GM19043 (cell line): ENCODE results near the gene SMAD2.
A peak's percentile ranks its signal among the peaks of the same experiment; 100 is the strongest.
"Not testable (repeated sequence)": the region's sequence is repeated elsewhere in the genome, so short reads cannot be mapped to it uniquely, and the experiment has no call there.

Experiments used
- ATAC-seq: cut with Tn5 transposase; IDR thresholded peaks from one replicate; pipeline ENCODE4 v1.9.1; 2021; ENCODE audit warnings: low read depth; ENCODE audit not compliant: unreplicated experiment

The SMAD2 gene

DNA sequence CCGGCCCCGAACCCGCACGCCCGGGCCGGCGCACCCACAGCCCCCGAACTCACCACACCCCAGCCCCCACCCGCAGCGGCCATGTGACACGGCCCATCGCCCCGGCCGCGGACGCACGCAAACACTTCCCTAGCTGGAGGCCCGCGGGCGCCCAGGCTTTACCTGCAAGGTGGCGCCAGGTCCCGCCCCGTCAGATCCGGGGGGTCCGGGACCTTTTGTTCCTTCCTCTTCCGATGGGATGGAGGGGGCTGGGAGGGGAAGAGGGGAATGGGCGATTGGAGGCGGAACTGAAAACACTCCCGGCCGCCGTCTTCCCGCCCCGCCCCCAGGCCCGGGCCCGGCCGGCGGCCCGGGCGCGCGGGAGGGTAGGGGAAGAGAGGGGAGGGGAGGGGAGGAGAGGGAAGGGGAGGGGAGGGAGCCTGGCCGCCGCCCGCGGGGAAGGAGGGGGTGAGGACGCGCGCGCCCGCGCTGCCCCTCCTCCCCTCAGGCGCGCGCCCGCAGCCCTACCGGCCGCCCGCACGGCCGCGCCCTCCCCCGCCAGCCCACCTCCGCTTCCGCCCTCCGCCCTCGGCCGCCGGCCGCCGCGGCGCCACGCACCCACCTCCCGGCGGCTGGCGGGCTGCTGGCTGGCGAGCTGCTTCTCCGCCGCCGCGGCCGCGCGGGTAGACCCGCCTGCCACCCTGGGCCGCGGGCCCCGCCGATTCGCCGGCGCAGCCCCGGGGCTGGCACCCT is at the start of gene SMAD2:
Gene SMAD2, minus strand, starts transcription at position 461 of the 732 bp plus-strand sequence. CDS start 33,903 bp downstream, outside the sequence.
- peak; percentile 52 for ATAC-seq

DNA sequence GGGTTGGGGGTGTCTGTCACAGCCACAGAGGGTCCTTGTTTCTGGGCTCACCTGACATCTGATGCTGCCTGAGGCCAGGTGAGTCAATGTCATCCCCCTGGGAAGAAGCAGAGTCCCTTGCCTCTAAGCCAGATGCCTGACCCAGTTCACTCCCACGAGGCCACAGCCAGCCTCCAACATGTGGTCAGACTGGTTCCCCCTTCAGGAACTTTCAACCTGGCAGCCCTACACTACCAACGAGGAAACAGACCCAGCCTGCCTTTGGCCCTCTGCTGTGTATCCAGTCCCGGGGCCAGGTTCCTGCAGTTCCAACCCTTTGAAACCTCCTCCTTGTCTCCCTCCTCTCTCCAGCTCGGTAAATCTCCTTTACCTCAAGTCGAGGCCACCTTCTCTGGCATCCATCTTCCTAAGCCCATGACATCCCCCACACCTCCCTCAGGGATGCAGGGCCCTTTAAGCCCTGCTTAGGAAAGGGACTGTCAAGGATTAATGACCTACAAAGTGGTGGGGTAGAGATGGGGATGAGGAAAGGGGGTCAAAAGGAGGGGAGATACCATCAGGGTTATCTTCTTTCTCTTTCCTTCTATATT is 49.2 kb upstream of the SMAD2 start:
- no peak for ATAC-seq

DNA sequence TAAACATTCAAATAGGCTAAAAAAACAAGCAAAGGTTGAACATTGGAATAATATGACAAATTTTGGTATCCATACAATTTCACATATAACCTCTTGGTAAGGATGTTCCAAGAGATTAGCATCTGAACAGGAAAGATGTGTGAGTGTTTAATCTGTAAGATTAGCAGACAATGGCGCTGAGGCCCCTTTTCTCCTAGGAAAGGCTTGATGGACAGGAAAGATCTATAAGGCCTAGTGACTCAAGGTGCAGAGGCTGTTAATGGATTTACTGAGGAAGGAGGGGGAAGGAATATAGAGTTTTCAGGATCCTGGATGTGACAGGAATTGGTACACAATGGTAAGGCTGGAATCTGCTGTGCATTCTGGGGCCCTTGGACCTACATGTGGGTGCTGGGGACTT is 48.1 kb upstream of the SMAD2 start:
- ATAC-seq = no peak

DNA sequence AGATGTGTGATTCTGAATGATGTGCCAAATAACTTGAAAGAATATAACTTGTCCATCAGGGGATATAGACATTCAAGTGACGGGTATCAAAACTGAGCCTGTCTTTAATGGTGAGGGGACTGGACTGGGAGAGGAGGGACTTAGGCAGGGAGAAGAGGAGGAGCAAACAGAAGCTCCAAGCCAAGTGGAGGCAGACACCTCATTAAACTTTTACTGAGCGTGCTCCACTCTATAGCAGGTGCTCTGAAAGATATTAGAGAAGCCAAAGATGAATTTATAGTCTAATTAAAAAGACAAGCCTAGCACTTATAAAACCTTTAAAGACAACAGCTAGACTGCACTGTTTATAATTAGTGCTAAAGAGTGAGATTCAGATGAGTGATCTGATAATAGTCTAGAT is 47.7 kb upstream of the SMAD2 start:
- no peak for ATAC-seq

DNA sequence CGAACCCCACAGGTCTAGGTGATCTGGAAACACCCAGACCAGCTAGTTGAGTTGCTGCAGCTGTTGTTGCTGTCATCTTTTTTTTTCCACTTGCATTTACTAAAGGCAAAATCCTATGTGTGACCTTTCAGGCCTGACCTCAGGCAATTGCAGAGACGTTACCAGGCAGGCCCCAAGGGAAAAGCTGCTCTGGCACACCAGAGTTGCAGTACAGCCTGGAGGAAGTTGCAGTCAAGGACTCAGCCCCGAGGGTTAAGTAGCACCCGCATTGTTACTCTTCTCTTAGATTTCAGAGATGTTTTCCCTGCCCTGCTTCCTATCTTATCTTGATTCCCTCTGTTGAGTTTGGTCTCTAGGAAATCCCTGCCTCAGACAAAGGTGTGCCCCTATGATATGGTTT is 45.2 kb upstream of the SMAD2 start:
- no peak for ATAC-seq

DNA sequence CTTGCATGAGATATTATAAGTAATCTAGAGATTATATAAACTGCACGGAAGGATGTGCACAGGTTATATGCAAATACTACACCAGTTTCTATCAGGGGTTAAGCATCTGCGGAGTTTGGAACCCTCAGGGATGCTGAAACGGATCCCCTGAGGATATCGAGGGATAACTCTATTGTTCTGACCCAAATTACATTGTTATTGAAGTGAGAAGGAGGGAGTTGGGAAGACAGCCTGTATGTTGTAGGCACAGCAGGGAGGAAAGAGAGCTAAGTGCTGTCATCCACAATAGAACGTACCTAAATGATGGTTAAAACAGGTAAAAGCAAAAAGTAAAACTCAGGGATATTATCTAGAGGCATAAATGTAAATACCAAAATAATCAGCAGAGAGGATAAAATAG is 44.6 kb upstream of the SMAD2 start:
- no peak for ATAC-seq

DNA sequence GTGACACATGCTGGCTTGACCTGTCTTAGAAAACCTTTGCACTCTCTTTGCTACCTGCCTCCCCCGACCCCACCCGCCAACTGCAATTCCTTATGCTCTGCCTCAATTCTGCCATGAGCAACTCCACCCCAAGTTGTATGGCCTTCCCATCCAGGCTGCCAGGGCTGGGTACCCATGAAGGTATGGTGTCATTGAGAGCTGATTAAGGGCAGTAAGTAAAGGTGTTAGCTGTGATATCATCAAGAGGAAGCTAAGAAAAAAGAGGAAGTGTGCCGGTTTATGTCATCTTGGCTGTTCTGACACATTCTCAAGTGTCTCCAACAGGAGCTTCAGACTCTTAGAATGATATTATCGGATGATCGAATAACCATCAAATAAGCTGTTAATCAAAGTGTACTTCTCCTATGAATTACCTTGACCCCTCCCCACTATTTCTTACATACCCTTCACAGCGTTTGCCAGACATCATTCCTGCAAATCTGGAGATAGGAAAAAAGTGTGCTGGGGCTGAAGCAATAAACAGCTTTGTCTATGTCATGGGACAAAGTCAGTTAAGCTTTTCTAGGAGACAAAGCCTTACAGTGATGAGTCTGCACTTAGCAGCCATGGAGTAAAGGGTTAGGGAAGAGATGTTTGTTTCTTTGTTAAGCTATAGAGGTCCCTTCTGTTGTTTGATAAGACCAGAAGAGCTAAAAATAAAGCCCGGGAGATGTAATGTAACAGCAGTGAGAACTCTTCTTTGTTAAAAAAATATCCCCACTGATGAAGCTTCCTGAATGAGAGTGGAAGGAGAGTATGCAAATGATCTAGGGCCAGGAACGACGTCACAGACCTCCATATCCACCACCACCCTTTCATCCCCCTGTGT is 40.4 kb upstream of the SMAD2 start:
- ATAC-seq = peak; percentile 85

DNA sequence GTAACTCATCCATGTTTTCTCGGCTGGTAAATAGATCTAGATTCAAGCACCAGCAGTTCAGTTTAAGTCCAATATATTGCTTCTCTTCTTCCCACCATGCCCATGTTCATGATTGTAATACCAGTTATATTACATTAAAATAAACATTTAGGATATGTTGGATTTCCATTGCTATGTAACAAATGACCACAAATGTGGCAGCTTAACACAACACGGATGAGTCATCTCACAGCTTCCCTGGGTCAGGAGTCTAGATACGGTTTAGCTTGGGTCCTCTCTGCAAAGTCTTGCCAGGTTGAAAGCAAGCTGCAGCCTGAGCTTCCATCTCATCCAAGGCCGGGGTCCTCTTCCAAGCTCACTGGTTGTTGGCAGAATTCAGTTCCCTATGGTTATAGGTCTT is 39.4 kb upstream of the SMAD2 start:
- ATAC-seq = no peak

DNA sequence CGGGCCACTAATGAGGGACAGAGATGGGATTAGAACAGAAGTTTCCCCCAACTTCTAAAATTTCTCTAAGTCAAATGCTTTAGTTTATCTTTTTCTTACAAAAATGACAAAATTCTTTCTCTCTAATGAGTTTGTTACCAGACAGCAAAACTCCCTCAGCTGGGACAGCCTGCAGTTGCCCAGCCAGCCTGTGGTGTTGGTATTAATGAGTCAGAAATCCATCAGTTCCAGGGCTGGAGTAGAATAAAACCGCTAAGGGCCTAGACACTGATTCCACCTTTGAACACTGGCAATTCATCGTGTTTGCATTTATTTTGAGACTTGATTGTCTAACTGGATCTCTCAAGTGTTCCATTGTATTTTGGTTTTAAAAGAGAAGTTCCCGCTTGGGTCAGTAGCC is 38.3 kb upstream of the SMAD2 start:
- no peak for ATAC-seq

DNA sequence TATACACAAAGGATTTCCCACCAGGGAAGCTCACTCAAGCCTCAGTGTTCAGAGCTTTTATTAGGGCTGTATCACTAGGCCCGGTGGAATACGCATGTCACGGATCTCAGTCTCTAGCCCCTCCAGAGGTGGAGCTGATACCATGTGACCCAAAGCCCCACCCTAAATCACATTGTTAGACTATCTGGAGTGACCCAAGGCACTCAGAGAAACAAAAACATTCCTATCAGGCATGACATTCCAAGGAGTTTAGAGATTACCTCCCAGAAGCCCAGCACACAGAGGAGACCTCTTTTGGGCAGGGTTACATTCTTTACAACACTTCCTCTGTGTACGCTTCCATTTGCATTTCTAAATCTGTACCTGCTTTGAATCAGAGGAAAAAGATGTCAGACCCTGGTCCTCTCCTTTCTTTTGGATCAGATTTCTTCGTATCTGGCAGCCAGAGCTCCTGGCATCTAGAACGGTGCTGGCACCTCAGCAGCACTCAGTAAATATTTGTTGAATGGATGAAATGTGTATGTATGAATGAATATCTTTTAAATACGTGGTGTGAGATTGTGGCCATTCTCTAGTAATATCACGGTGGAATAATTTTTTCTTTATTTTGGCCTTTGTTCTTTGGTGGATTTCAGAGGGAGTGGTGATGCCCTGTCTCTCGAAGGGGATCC is 37.7 kb upstream of the SMAD2 start:
- no peak for ATAC-seq

DNA sequence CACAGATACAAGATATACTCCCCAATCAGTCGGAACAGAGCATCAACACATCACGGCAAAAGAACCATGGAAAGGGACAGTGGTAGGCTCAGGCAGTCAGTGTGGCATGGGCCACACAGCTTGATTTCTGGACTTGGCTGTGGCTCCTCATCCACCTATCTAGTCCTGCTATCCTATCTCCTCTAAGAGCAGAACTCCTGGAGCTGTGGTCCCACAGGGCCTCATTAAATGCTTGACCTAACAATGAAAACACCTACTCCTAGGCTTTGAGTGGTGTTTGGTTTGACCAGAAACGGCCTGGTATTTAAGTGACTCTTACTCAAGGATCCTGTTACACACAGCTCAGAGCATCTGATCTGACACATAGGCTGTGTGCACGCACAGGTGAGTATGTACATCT is 33.6 kb upstream of the SMAD2 start:
- ATAC-seq = no peak

DNA sequence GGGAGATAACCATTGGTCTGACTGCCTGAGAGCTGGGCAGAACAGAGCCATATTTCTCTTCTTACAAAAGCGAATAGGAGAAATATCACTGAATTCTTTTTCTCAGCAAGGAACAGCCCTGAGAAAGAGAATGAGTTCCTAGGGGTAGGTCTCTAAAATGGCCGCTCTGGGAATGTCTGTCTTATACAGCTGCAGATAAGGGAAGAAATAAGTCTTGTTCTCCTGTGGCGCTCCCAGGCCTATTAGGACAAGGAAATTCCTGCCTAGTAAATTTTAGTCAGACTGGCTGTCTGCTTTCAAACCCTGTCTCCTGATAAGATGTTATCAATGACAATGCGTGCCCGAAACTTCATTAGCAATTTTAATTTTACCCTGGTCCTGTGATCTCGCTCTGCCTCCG is 30.5 kb upstream of the SMAD2 start:
- ATAC-seq = not testable (repeated sequence)

DNA sequence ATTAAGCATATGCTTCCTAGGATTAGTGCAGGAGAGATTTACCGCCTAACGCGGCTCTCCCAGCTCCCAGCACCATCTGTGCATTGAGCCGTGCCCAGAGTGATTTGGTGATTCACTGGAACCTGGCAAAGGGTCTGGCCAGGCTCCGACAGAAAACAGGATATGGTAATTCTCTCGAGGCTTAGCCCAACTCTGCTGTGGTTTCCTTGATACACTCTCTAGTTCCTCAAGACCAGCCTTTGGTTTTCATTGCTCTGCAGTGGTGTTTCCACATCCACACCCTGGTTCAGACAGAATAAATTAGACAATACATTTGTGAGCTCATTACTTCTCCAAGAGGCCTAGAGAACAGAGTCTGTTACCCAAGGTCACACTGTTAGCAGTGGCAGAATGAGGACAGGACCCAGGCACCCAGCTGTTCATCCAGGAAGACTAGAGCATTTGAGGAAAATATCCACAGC is 23.0 kb upstream of the SMAD2 start:
- peak; percentile 89 for ATAC-seq

DNA sequence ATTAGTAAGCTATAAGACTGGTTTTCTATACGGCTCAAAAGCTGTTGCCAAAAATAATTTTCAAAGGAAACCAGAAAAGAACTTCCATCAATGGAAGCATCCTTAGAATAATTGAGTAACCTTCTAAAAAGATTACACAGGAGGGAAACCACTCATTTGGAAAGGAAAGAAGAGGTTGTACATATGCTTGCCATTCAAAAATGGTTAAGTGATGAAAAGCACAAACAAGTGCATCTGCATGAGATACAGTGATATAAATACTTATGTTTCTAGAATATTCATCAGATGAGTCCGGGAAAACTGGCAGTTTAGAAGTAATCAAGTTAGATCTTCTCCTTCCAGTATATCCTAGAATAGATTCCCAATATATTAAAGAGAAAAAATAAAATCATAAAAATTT is 20.1 kb upstream of the SMAD2 start:
- ATAC-seq = no peak

DNA sequence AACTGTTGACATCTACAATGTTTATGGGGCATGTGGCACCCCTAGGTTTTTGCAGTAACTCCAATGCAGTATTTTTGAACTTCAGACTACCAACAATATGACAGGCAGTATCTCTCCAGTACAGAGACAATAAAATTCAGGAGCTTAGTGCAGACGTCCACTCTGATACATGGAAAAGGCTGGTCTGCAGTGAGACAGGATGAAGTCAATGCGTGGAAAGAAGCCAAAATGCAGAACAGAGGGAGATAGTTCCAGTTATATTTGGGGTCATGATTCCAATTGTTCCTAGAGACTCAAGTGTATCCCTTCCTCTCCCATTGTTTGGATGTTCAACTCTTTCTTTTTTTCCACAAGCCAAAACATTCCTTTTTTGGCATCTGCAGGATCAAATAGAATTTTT is 18.7 kb upstream of the SMAD2 start:
- no peak for ATAC-seq

DNA sequence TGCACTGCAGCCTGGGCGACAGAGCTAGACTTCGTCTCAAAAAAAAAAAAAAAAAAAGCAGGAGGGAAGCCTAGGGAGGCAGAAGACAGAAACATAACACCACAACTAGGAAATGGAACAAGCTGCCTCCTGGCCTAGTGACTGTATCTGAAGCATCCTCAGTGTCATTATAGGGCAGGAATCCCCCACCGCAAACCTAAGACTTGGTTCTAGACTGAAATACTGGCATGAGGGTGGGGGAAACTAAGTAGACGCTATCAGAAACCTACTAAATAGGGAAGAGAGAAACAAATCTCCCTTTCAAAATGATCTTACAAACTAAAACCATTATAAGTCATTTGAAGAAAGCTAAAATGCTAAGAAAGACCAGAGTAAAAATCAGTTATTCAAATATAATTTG is 16.4 kb upstream of the SMAD2 start:
- no peak for ATAC-seq

DNA sequence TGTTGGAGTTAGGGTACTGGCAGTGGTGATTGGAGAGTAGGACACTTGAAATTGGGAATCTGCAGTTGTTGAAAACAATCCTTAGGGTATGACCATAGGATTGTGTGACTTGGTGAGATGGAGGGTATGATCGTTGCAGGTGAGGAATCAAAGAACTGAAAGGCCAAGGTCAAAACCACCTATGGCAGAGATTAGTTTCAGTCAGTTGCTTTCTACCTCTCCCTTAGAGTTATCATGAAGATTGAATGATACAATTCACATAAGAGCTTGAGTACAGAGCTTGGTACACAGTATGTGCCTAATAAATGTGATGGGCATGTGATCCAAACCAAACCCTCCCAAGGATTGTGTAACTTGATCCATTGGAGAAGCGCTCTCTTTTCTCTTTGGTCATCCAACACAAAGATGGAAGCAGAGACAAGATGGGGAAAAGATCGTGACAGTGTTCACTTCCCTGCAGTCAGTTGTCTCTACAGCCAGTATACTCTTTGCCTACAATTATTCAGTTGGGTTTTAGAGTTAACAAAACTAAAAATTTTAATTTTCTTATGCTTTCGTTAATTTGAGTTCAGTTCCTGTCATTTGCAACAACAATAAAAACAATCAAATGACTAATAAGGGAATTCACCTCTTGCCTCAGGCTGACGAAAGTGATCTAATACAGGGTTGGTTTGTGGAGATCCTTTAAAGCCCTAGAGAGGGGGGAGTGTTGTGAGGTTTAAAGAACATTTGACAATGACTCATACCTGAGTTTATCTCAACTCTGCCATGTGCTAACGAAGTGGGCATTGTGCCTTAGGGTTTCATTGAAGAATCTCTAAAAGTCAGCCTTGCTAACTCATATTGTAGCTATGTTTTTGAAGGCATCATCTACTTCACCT is 14.8 kb upstream of the SMAD2 start:
- no peak for ATAC-seq

DNA sequence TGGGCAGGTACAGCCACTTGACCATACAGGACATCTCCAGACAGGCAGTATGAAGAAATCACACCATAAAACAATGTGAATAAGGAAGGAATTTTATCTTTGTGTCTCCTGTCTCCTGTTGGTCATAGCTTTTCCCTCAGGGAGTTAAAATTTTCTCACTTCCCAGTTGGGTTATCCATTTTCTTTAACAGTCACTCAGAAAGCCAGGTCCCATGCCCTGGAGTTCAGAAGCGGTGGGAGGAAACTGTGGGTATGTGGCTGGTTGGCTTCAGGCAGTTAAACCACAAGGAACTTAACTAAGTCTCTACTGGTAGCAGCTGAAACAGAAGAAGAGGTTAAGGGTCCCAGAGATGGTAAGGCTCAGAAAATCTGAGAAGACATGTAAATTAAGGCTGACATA is 6.5 kb upstream of the SMAD2 start:
- no peak for ATAC-seq

DNA sequence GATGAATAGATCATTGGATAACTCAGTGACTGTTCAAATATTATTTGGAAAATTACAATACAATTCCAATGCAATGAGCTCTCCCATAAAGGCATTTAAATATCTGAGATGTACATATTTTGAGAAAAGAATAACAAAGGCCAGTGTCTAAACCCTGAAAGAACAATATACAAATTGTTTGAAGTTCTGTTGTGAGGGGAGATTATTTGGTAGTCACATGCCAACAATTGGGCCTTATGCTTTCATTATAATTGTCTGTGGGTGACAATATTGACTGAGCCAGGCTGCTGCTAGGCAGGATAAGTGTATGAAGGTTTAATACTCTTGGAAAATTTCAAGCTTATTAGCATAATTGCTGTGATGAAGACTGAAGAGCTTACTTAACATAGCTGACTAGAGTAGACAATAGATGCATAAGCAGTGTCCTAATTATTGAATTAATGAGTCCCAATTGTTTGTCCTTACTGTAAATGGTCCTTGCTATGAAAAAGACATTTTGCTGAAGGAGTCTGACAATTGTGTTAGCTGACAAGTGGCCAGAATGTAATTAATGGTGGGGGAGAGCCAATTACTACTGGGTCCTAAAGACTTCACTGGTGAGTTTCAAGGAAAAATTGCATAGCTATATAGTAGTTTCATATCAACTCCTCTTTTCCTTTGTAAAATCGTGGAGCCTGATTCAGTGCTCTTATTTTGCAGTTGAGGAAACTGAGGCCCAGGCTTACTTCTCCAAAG is 5.0 kb upstream of the SMAD2 start:
- no peak for ATAC-seq
